HG02852 (cell line): ENCODE results near the gene RHOD.

Experiments used
- ATAC-seq: cut with Tn5 transposase; IDR thresholded peaks from one replicate; pipeline ENCODE4 v1.9.1; 2021; ENCODE audit warnings: mild to moderate bottlenecking, moderate library complexity; ENCODE audit not compliant: unreplicated experiment

The RHOD gene

GRCh38 chr11:67056267-67057204, at the start of gene RHOD:
TSS of gene RHOD (plus strand) at chr11:67056847. CDS start at chr11:67056903, 56 bp downstream.
- ATAC-seq = no peak

GRCh38 chr11:67007126-67007525, 49.5 kb upstream of the RHOD start:
- no peak for ATAC-seq

GRCh38 chr11:67010296-67010905, 46.2 kb upstream of the RHOD start:
- ATAC-seq = no peak

- ATAC-seq = no peak
Measured at GRCh38 chr11:67013511-67014045, 43.1 kb upstream of the RHOD start.

- ATAC-seq = no peak
Measured at GRCh38 chr11:67014343-67014742, 42.3 kb upstream of the RHOD start.

- ATAC-seq = no peak
Measured at GRCh38 chr11:67015048-67015447, 41.6 kb upstream of the RHOD start.

- ATAC-seq = no peak
Measured at GRCh38 chr11:67016550-67016949, 40.1 kb upstream of the RHOD start.

GRCh38 chr11:67020949-67021348, 35.7 kb upstream of the RHOD start:
- no peak for ATAC-seq

GRCh38 chr11:67022341-67022933, 34.2 kb upstream of the RHOD start:
- no peak for ATAC-seq

- no peak for ATAC-seq
Measured at GRCh38 chr11:67022961-67023956, 33.4 kb upstream of the RHOD start, which contains the start of gene SYT12. TSS of gene SYT12 (plus strand) at chr11:67023134. CDS start at chr11:67030145, 7,011 bp downstream.

GRCh38 chr11:67023957-67024353, 32.7 kb upstream of the RHOD start:
- ATAC-seq = no peak

- no peak for ATAC-seq
Measured at GRCh38 chr11:67024410-67024809, 32.2 kb upstream of the RHOD start.

- ATAC-seq = no peak
Measured at GRCh38 chr11:67024966-67025365, 31.7 kb upstream of the RHOD start.

GRCh38 chr11:67025750-67026149, 30.9 kb upstream of the RHOD start:
- no peak for ATAC-seq

- no peak for ATAC-seq
Measured at GRCh38 chr11:67026941-67027340, 29.7 kb upstream of the RHOD start.

GRCh38 chr11:67027483-67027930, 29.1 kb upstream of the RHOD start:
- no peak for ATAC-seq

GRCh38 chr11:67027943-67028542, 28.6 kb upstream of the RHOD start:
- peak; percentile 57 for ATAC-seq

GRCh38 chr11:67029146-67029545, 27.5 kb upstream of the RHOD start:
- ATAC-seq = no peak

GRCh38 chr11:67030976-67031375, 25.7 kb upstream of the RHOD start:
- no peak for ATAC-seq
